T-helper 1 cell treated with Interleukin-12 subunit alpha and Interleukin-12 subunit beta and Interleukin-4 antibody, amounts not matched to agents 30 μg/mL and 1 μg/mL, for 36 hours (primary cell): ENCODE results near the gene SPAG5.

Source experiments
- H3K27ac Mint-ChIP-seq: one replicate; pipeline ENCODE4 v1.8.0; 2021; ENCODE audit warnings: mild to moderate bottlenecking, mixed read lengths
- H3K27me3 Mint-ChIP-seq: one replicate; pipeline ENCODE4 v1.8.0; 2021; ENCODE audit warnings: low read depth, mixed read lengths
- H3K36me3 Mint-ChIP-seq: one replicate; pipeline ENCODE4 v1.8.0; 2021; ENCODE audit warnings: low read depth, mixed read lengths
- H3K4me1 Mint-ChIP-seq: one replicate; pipeline ENCODE4 v1.8.0; 2021; ENCODE audit warnings: low read depth, mixed read lengths
- H3K4me3 Mint-ChIP-seq: one replicate; pipeline ENCODE4 v1.8.0; 2021; ENCODE audit warnings: mild to moderate bottlenecking, moderate library complexity, mixed read lengths
- H3K9me3 Mint-ChIP-seq: one replicate; pipeline ENCODE4 v1.8.0; 2021; ENCODE audit warnings: mixed read lengths

Gene SPAG5

GRCh38 chr17:28534740-28535375, 64.0 kb downstream of the SPAG5 start:
- Mint-ChIP-seq H3K9me3 (no peaks in the 10 kb centered on the region), H3K36me3 (no peaks in the 10 kb centered on the region), H3K4me1 (no peaks in the 10 kb centered on the region), H3K27ac (no peak overlapping the region), H3K27me3 (no peaks in the 10 kb centered on the region), H3K4me3 (no peak overlapping the region)

GRCh38 chr17:28533091-28533807, 65.6 kb downstream of the SPAG5 start:
- Mint-ChIP-seq H3K36me3 (no peaks in the 10 kb centered on the region), H3K4me1 (no peaks in the 10 kb centered on the region), H3K27me3 (no peaks in the 10 kb centered on the region), H3K4me3 (no peak overlapping the region), H3K27ac (no peak overlapping the region), H3K9me3 (no peaks in the 10 kb centered on the region)

- Mint-ChIP-seq H3K9me3 (no peaks in the 10 kb centered on the region), H3K27me3 (no peaks in the 10 kb centered on the region), H3K4me1 (no peaks in the 10 kb centered on the region), H3K4me3 (no peak overlapping the region), H3K36me3 (no peaks in the 10 kb centered on the region), H3K27ac (no peak overlapping the region)
Measured at GRCh38 chr17:28532050-28532960, 66.5 kb downstream of the SPAG5 start.

- no peaks in the 10 kb centered on the region for H3K9me3 Mint-ChIP-seq
- no peak overlapping the region for H3K27ac Mint-ChIP-seq
- H3K27me3 Mint-ChIP-seq: no peaks in the 10 kb centered on the region
Measured at GRCh38 chr17:28530926-28531325, 67.9 kb downstream of the SPAG5 start.

GRCh38 chr17:28530250-28530649, 68.6 kb downstream of the SPAG5 start:
- H3K36me3 Mint-ChIP-seq: no peaks in the 10 kb centered on the region
- H3K9me3 Mint-ChIP-seq: no peaks in the 10 kb centered on the region
- H3K27me3 Mint-ChIP-seq: no peaks in the 10 kb centered on the region

More at GRCh38 chr17:28530926-28531325, 67.9 kb downstream of the SPAG5 start:
- H3K4me3 Mint-ChIP-seq: no peak overlapping the region
- H3K4me1 Mint-ChIP-seq: no peaks in the 10 kb centered on the region
- no peaks in the 10 kb centered on the region for H3K36me3 Mint-ChIP-seq

GRCh38 chr17:28529013-28529400, 69.8 kb downstream of the SPAG5 start:
- Mint-ChIP-seq H3K4me3 (no peak overlapping the region), H3K4me1 (no peaks in the 10 kb centered on the region), H3K27ac (no peak overlapping the region), H3K9me3 (no peaks in the 10 kb centered on the region), H3K36me3 (no peaks in the 10 kb centered on the region), H3K27me3 (no peaks in the 10 kb centered on the region)

More at GRCh38 chr17:28530250-28530649, 68.6 kb downstream of the SPAG5 start:
- Mint-ChIP-seq H3K4me3 (no peak overlapping the region), H3K4me1 (no peaks in the 10 kb centered on the region), H3K27ac (no peak overlapping the region)

- no peaks in the 10 kb centered on the region for H3K9me3 Mint-ChIP-seq
- no peaks in the 10 kb centered on the region for H3K4me1 Mint-ChIP-seq
- H3K36me3 Mint-ChIP-seq: no peaks in the 10 kb centered on the region
- H3K4me3 Mint-ChIP-seq: no peak overlapping the region
- no peaks in the 10 kb centered on the region for H3K27me3 Mint-ChIP-seq
- no peak overlapping the region for H3K27ac Mint-ChIP-seq
Measured at GRCh38 chr17:28528327-28529012, 70.4 kb downstream of the SPAG5 start.

- Mint-ChIP-seq H3K27ac (no peak overlapping the region), H3K27me3 (no peaks in the 10 kb centered on the region), H3K4me1 (no peaks in the 10 kb centered on the region), H3K4me3 (no peak overlapping the region), H3K36me3 (no peaks in the 10 kb centered on the region), H3K9me3 (no peaks in the 10 kb centered on the region)
Measured at GRCh38 chr17:28527859-28528258, 71.0 kb downstream of the SPAG5 start.
